Endothelial cell of umbilical vein (primary cell): ENCODE measurements around the gene PSMB9. TPM values are rescaled to one million over a fixed set of nuclear protein-coding genes. Genes with fewer than 3 reads are reported as not detected.

ENCODE experiments used
- BruUV-seq: library from RNA; stranded (reverse); fragments of 400-500 nt; replicated peaks from 2 replicates; lab custom pipeline; 2021; lab: Mats Ljungman, UMichigan
- CTCF ChIA-PET: fragments of 300-600, 350-600 bp; sonication (Branson Sonifier 250); formaldehyde crosslinking; loops from one replicate; lab custom pipeline; 2021; ENCODE audit warnings: antibody characterized with exemption, inconsistent platforms; lab: Charles Lee
- POLR2A ChIA-PET: fragments of 300-600, 350-600 bp; sonication (Branson Sonifier 250); formaldehyde crosslinking; loops from one replicate; lab custom pipeline; 2021; ENCODE audit warnings: antibody characterized with exemption, inconsistent platforms; lab: Charles Lee
- DNase-seq: peaks from one replicate; pipeline ENCODE4 v3.0.0-alpha.2; 2011; ENCODE audit warnings: low read depth, low spot score
- FAIRE-seq: peaks from 2 replicates; lab custom pipeline; 2011; peaks lifted over from hg19 to GRCh38; lab: Jason Lieb, UNC
- H2AFZ ChIP-seq: 2 replicates; pipeline ENCODE4 v1.6.0; 2012; ENCODE audit warnings: low read depth, low read length, control low read depth, inconsistent platforms
- H3K27ac ChIP-seq: 2 replicates; pipeline ENCODE4 v1.5.1; 2011; ENCODE audit warnings: low read depth, mild to moderate bottlenecking, control low read depth, low read length, moderate library complexity; ENCODE audit not compliant: insufficient read depth
- H3K27me3 ChIP-seq, 2 experiments: 2 replicates each; pipeline versions ENCODE4 v1.6.0 to v1.6.1; 2011; ENCODE audit warnings: low read length in 2 of 2, mixed read lengths in 1 of 2; ENCODE audit not compliant: control insufficient read depth in 2 of 2, insufficient read depth in 2 of 2
- H3K36me3 ChIP-seq, 2 experiments: 2 replicates in 1 of 2; 3 replicates in 1 of 2; pipeline ENCODE4 v1.5.1; 2011; ENCODE audit warnings: low read length in 2 of 2, mild to moderate bottlenecking in 1 of 2, moderate library complexity in 1 of 2; ENCODE audit not compliant: control insufficient read depth in 2 of 2, insufficient read depth in 2 of 2; ENCODE audit errors: extremely low read depth in 1 of 2
- H3K4me1 ChIP-seq: 3 replicates; pipeline ENCODE4 v1.5.1; 2011; ENCODE audit warnings: mild to moderate bottlenecking, low read length; ENCODE audit not compliant: control insufficient read depth, insufficient read depth; ENCODE audit errors: extremely low read depth
- H3K4me2 ChIP-seq: 2 replicates; pipeline ENCODE4 v1.6.1; 2011; ENCODE audit warnings: low read length, control low read depth, mixed read lengths; ENCODE audit not compliant: insufficient read depth
- H3K4me3 ChIP-seq, 3 experiments: fragments of 200-600 bp in 1 of 3; sonication (generic), shearing (Covaris generic) in 1 of 3; replicated peaks in 1 of 3; 2 replicates each; pipeline ENCODE4 v1.5.1; 2011 to 2016; ENCODE audit warnings: control low read depth in 3 of 3, low read length in 3 of 3, mild to moderate bottlenecking in 2 of 3, inconsistent platforms in 1 of 3, low read depth in 1 of 3, moderate library complexity in 1 of 3; ENCODE audit not compliant: insufficient read depth in 1 of 3
- H3K79me2 ChIP-seq: 2 replicates; pipeline ENCODE4 v1.6.0; 2012; ENCODE audit warnings: low read length, inconsistent platforms; ENCODE audit not compliant: control insufficient read depth, insufficient read depth
- H3K9ac ChIP-seq: replicated peaks from 2 replicates; pipeline ENCODE3; 2011; ENCODE audit warnings: low read length, control low read depth; ENCODE audit not compliant: insufficient read depth; ENCODE audit errors: extremely low read depth
- H3K9me1 ChIP-seq: replicated peaks from 3 replicates; pipeline ENCODE4 v1.6.0; 2011; ENCODE audit warnings: mild to moderate bottlenecking, low read length; ENCODE audit not compliant: control insufficient read depth, insufficient read depth; ENCODE audit errors: extremely low read depth
- H3K9me3 ChIP-seq: replicated peaks from 2 replicates; pipeline ENCODE4 v1.5.1; 2012; ENCODE audit warnings: low read length, inconsistent platforms; ENCODE audit not compliant: control insufficient read depth, insufficient read depth
- H4K20me1 ChIP-seq: replicated peaks from 2 replicates; pipeline ENCODE3; 2011; ENCODE audit warnings: mild to moderate bottlenecking, low read length; ENCODE audit not compliant: control insufficient read depth, insufficient read depth; ENCODE audit errors: extremely low read depth
- EZH2 ChIP-seq: IDR thresholded peaks from 2 replicates; pipeline ENCODE4 v1.6.1; 2012; ENCODE audit warnings: borderline replicate concordance, low read depth, mild to moderate bottlenecking, moderate library complexity, low read length, inconsistent platforms; ENCODE audit not compliant: severe bottlenecking
- FOS ChIP-seq: IDR thresholded peaks from 2 replicates; pipeline ENCODE4 v1.6.1; 2011; ENCODE audit warnings: mild to moderate bottlenecking, low read length, moderate library complexity, borderline replicate concordance; ENCODE audit not compliant: insufficient read depth
- GATA2 ChIP-seq: IDR thresholded peaks from 2 replicates; pipeline ENCODE4 v1.7.0; 2011; ENCODE audit warnings: low read depth, mild to moderate bottlenecking, moderate library complexity, mixed read lengths, low read length; ENCODE audit not compliant: insufficient read length, insufficient read depth
- JUN ChIP-seq: IDR thresholded peaks from 2 replicates; pipeline ENCODE4 v1.6.1; 2011; ENCODE audit warnings: borderline replicate concordance, low read depth; ENCODE audit not compliant: insufficient read length, insufficient read depth
- MYC ChIP-seq: IDR thresholded peaks from one replicate; pipeline ENCODE4 v1.6.1; 2011; ENCODE audit warnings: mild to moderate bottlenecking, low read depth, low read length
- POLR2A ChIP-seq: IDR thresholded peaks from 2 replicates; pipeline ENCODE4 v1.6.1; 2012; ENCODE audit warnings: low read depth, mild to moderate bottlenecking, control low read depth, low read length
- POLR2AphosphoS5 ChIP-seq: IDR thresholded peaks from 2 replicates; pipeline ENCODE4 v1.6.1; 2012; ENCODE audit warnings: low read depth, mild to moderate bottlenecking, control low read depth, low read length, moderate library complexity; ENCODE audit not compliant: insufficient read depth
- dilution Hi-C: fragments of 300-500 bp; cut with MboI; formaldehyde crosslinking; loops from one replicate; pipeline ENCODE4 v1.15.0; 2019; ENCODE audit warnings: low sequenced_read_pairs; ENCODE audit not compliant: extremely low pct_ligation_motif_present
- intact Hi-C: fragments of 100-400 bp; cut with micrococcal nuclease; formaldehyde crosslinking; loops from one replicate; pipeline ENCODE4 v1.10.0; 2022
- polyA plus RNA-seq, 4 experiments: library from polyadenylated mRNA; depleted of rRNA in 3 of 4; stranded (reverse) in 3 of 4; unstranded in 1 of 4; fragments of >200 nt; gene quantifications; 2 replicates each; pipeline versions ENCODE4 v1.2.1 to v1.2.3, GENCODE V29; 2011 to 2012; ENCODE audit warnings: missing spikeins in 1 of 4
- total RNA-seq: library from RNA; stranded (reverse); gene quantifications from 2 replicates; pipeline ENCODE4 v1.2.3, GENCODE V29; 2021
- TF ChIP-seq, protein P1 (sequence below), 2 donors: IDR thresholded peaks; 1 replicate in 1 of 2; 2 replicates in 1 of 2; pipeline ENCODE4 v1.5.1; 2011; ENCODE audit warnings: low read length in 2 of 2, mild to moderate bottlenecking in 2 of 2, moderate library complexity in 2 of 2, control low read depth in 1 of 2, inconsistent platforms in 1 of 2, low read depth in 1 of 2; ENCODE audit not compliant: insufficient read depth in 1 of 2; ENCODE audit errors: extremely low read depth in 1 of 2
- TF ChIP-seq, protein P2 (sequence below): IDR thresholded peaks from 2 replicates; pipeline ENCODE4 v1.6.1; 2011; ENCODE audit not compliant: insufficient read depth, insufficient read length

The PSMB9 gene
- total and polyA plus RNA-seq, 2 donors (not counting 3 experiments of a cell fraction or from before 2014, with no cell fraction given): 6.3 TPM

DNA sequence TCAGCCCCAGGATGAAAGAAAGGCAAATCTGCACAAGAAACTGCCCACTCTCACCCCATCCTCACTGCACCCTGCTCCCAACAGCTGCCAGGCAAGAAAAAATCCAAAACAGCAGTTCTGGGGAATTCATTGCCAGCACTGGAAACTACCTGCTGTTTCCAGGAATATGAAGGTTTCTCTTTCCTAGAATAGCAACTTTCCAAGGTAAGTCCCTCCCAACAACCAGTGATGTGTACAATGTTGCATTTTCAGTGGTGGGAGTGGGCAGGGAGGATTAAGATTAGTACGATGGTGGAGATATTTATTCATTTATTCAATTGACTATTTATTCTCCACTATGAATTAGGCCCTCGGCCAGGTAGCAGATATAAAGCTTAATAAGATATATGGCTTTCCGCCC, 27.0 kb upstream of the PSMB9 start:
- no peaks in the 10 kb centered on the region for H3K27me3 ChIP-seq
- no peak for FAIRE-seq
- ChIA-PET POLR2A (no interaction called here), CTCF (interaction anchor here (1.4 to 6.7 kb wide), 6 partner anchors 11 to 158 kb away, joined by 3 to 188 read pairs (median 24); partner anchors contain the start of genes PSMB9, TAP1 and TAP2)
- no peak for DNase-seq
- no peaks in the 10 kb centered on the region for H3K79me2 ChIP-seq
- H3K9ac ChIP-seq: no peak overlapping the region
- no peaks in the 10 kb centered on the region for H3K9me3 ChIP-seq
- no TSS peak for BruUV-seq
- H3K4me2 ChIP-seq: no peak overlapping the region
- no peak overlapping the region for H2AFZ ChIP-seq
- H4K20me1 ChIP-seq: no peaks in the 10 kb centered on the region
- H3K27ac ChIP-seq: no peak overlapping the region
- no peaks in the 10 kb centered on the region for H3K9me1 ChIP-seq
- intact Hi-C loops (no loop called here), dilution Hi-C loops (no loop called here)
- H3K4me1 ChIP-seq: no peaks in the 10 kb centered on the region
- peaks cover 2 to 8% of the 10 kb centered on the region in 2 experiments for H3K36me3 ChIP-seq
- TF ChIP-seq POLR2AphosphoS5 (no peak), GATA2 (no peak), POLR2A (no peak), FOS (no peak), JUN (no peak), EZH2 (no peak), MYC (no peak)
- TF ChIP-seq, protein P1, sequence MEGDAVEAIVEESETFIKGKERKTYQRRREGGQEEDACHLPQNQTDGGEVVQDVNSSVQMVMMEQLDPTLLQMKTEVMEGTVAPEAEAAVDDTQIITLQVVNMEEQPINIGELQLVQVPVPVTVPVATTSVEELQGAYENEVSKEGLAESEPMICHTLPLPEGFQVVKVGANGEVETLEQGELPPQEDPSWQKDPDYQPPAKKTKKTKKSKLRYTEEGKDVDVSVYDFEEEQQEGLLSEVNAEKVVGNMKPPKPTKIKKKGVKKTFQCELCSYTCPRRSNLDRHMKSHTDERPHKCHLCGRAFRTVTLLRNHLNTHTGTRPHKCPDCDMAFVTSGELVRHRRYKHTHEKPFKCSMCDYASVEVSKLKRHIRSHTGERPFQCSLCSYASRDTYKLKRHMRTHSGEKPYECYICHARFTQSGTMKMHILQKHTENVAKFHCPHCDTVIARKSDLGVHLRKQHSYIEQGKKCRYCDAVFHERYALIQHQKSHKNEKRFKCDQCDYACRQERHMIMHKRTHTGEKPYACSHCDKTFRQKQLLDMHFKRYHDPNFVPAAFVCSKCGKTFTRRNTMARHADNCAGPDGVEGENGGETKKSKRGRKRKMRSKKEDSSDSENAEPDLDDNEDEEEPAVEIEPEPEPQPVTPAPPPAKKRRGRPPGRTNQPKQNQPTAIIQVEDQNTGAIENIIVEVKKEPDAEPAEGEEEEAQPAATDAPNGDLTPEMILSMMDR (IDR thresholded peaks at IDR 0.05; ENCODE audit: extremely low read depth in 1 of 2, insufficient read depth in 1 of 2, low read depth in 1 of 2, low read length in 2 of 2): no peak
- TF ChIP-seq, protein P2, sequence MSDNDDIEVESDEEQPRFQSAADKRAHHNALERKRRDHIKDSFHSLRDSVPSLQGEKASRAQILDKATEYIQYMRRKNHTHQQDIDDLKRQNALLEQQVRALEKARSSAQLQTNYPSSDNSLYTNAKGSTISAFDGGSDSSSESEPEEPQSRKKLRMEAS: no peak
- no peak overlapping the region for H3K4me3 ChIP-seq
